Daoy (cell line): Measurements from ENCODE around the gene TDRD1. TPM values are rescaled to one million over a fixed set of nuclear protein-coding genes. Genes with fewer than 3 reads are reported as not detected.
"Not testable (repeated sequence)": the region's sequence is repeated elsewhere in the genome, so short reads cannot be mapped to it uniquely, and the experiment has no call there.

Experiments used
- DNase-seq: peaks from one replicate; pipeline ENCODE4 v3.0.0-alpha.2; 2015; ENCODE audit warnings: low read depth
- total RNA-seq: library from RNA; depleted of rRNA; stranded (reverse); fragments of >200 nt; shearing (Covaris generic); gene quantifications from 2 replicates; pipeline ENCODE4 v1.2.3, GENCODE V29; 2014; rRNA removed

TDRD1 gene
- total RNA-seq, result 0.06 TPM in 1 of 2 replicates, not detected in the other

- DNase-seq, result no peak
Measured at GRCh38 chr10:114179148-114179547, at the start of gene TDRD1. Gene TDRD1, plus strand, starts transcription at chr10:114179353. Its CDS starts 8,479 bp downstream, at chr10:114187832.

- no peak for DNase-seq
Measured at GRCh38 chr10:114131094-114131493, 48.1 kb upstream of the TDRD1 start.

GRCh38 chr10:114135476-114135875 lies 43.7 kb upstream of the TDRD1 start:
- no peak for DNase-seq

GRCh38 chr10:114138581-114138980 lies 40.6 kb upstream of the TDRD1 start:
- DNase-seq, result no peak

- DNase-seq, result no peak
Measured at GRCh38 chr10:114140036-114140435, 39.1 kb upstream of the TDRD1 start.

GRCh38 chr10:114140827-114141226 lies 38.3 kb upstream of the TDRD1 start:
- not testable (repeated sequence) for DNase-seq

GRCh38 chr10:114142018-114142417 lies 37.1 kb upstream of the TDRD1 start:
- no peak for DNase-seq

- no peak for DNase-seq
Measured at GRCh38 chr10:114143160-114143559, 36.0 kb upstream of the TDRD1 start.

- DNase-seq, result not testable (repeated sequence)
Measured at GRCh38 chr10:114149476-114149875, 29.7 kb upstream of the TDRD1 start.

GRCh38 chr10:114151486-114151885 lies 27.7 kb upstream of the TDRD1 start:
- DNase-seq, result peak; percentile 83

- DNase-seq, result no peak
Measured at GRCh38 chr10:114151892-114152291, 27.3 kb upstream of the TDRD1 start.

GRCh38 chr10:114157912-114158311 lies 21.2 kb upstream of the TDRD1 start:
- no peak for DNase-seq

GRCh38 chr10:114163062-114163461 lies 16.1 kb upstream of the TDRD1 start:
- no peak for DNase-seq

GRCh38 chr10:114166043-114166442 lies 13.1 kb upstream of the TDRD1 start:
- no peak for DNase-seq

GRCh38 chr10:114166494-114166893 lies 12.7 kb upstream of the TDRD1 start:
- DNase-seq, result no peak

GRCh38 chr10:114167985-114168384 lies 11.2 kb upstream of the TDRD1 start:
- DNase-seq, result no peak

- DNase-seq, result no peak
Measured at GRCh38 chr10:114168450-114169009, 10.6 kb upstream of the TDRD1 start.

GRCh38 chr10:114172216-114172615 lies 6.9 kb upstream of the TDRD1 start:
- no peak for DNase-seq

- DNase-seq, result no peak
Measured at GRCh38 chr10:114172776-114173602, 6.2 kb upstream of the TDRD1 start.

- no peak for DNase-seq
Measured at GRCh38 chr10:114173603-114173920, 5.6 kb upstream of the TDRD1 start.

- peak; percentile 95 for DNase-seq
Measured at GRCh38 chr10:114173921-114174694, 5.0 kb upstream of the TDRD1 start, which contains the start of gene CCDC186. Gene CCDC186, minus strand, starts transcription at chr10:114174203. Its CDS starts 10,935 bp downstream, at chr10:114163268.

- DNase-seq, result no peak
Measured at GRCh38 chr10:114174695-114175188, 4.4 kb upstream of the TDRD1 start.
